CD4-positive, alpha-beta T cell treated with Interleukin-15 for 4 hours (primary cell): Measurements from ENCODE around the gene LIME1.

Source experiments
- DNase-seq: peaks from one replicate; pipeline ENCODE4 v3.0.0-alpha.2; 2020; ENCODE audit warnings: low spot score

The LIME1 gene

DNA sequence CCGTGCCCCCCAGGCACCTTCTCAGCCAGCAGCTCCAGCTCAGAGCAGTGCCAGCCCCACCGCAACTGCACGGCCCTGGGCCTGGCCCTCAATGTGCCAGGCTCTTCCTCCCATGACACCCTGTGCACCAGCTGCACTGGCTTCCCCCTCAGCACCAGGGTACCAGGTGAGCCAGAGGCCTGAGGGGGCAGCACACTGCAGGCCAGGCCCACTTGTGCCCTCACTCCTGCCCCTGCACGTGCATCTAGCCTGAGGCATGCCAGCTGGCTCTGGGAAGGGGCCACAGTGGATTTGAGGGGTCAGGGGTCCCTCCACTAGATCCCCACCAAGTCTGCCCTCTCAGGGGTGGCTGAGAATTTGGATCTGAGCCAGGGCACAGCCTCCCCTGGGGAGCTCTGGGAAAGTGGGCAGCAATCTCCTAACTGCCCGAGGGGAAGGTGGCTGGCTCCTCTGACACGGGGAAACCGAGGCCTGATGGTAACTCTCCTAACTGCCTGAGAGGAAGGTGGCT is 39.1 kb upstream of the LIME1 start:
- no peak for DNase-seq

GRCh38 chr20:63697868-63698545 is 38.5 kb upstream of the LIME1 start:
- DNase-seq, result no peak

GRCh38 chr20:63698739-63699465 is 37.6 kb upstream of the LIME1 start:
- DNase-seq, result peak; percentile 44

DNA sequence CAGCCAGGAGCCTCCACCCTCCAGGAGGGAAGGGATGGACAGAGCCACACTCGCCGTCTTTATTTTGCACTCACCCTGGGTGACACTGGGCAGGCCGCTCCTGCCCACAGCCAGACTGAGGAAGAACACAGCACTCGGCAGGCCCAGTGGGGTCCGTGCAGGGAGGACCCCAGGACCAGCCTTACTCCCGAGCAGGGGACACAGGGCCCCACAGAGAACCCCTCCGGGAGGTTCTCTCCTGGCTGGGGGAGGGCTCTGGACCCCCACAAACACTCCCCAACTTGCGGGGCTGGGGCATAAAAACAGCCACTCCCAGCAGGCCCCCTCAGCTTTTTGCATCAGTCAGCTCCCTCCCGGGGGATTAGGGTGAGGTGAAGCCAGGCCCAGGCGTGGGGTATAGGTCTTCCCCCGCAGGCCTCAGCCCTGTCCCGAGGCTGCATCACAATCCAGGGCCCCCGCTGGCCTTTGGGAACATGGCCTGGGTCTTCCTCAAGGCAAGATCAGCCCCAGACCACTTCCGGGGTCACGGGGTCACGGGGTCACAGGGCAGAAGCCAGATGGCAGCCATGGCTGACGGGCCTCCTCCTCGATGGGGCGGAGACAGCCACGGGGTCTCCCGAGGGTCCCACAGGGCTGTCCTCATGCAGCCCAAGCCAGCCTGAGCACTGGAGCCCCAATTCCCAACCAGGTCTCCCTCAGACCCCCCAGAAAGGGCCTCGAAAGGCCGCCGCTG is 36.8 kb upstream of the LIME1 start:
- DNase-seq, result no peak

DNA sequence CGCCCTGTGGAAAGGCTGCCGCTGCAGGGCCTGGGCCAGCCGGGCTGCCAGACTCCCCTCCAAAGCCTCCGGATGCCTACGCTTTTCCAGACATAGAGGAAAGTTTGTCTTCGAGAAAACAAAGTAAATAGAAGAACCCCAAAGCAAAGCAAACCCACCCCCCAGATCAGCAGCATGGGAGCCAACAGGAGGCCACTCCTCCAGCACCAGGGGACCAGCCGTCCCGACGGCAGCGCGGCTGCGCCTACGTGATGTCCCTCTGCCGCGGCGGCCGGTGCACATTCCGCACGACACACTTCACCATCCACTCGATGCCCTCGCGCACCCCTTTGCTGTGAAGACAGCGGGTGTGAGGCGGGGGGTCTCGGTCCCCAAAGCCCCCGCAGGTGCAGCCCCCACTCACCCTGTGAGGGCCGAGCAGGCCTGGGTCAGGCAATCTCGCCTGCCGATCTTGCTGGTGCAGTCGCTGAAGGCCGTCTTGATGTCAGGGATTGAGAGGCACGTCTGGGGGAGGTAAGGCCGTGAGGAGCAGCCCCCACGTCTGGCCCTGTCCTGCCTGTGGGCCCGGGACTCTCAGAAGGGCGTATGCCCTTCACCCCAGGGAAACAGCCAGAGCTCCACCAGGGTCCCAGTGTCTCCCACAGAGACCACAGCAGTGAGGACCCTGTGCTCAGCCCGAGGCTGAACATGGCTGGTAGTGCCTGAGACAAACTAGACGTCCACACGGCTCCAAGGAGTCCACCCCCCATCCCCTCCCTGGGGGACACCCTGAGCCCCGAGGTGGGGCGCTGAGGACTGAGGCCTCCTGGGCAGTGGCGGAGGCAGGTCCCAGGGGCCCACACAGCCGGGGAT is 36.0 kb upstream of the LIME1 start:
- DNase-seq, result no peak

- DNase-seq, result no peak
Measured at GRCh38 chr20:63701051-63701328, 35.5 kb upstream of the LIME1 start.

DNA sequence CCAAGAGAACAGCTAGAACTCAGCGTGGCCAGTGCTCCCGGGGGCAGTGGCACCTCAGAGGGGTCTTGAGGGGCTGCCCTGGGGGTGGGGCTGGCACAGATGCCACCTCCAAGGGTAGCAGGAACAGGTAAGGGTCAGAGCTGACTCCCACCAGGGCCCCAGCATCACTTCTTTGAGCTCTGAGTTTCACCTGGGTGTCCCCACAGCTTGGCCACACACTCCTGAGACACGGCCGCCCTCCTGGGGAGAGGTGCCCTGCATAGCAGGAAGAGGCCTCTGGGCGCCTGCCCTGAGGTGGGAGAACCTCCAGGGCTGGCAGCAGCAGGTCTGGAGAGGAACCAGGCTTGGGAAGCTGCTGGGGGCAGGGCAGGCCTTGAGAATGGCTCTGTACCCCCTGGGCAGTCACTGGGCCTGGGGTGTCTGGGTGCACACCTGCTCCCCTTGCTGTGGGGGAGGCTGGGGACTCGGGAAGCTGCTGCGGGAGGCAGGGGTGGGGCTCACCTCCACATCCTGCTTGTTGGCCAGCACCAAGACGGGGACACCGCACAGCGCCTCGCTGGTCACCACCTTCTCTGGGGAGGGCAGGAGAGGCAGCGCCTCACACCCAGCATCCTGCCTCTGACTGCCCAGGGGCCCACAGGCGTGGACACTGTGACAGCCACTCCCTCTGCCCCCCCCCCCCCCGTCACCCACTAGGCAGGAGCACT is 35.0 kb upstream of the LIME1 start:
- no peak for DNase-seq

DNA sequence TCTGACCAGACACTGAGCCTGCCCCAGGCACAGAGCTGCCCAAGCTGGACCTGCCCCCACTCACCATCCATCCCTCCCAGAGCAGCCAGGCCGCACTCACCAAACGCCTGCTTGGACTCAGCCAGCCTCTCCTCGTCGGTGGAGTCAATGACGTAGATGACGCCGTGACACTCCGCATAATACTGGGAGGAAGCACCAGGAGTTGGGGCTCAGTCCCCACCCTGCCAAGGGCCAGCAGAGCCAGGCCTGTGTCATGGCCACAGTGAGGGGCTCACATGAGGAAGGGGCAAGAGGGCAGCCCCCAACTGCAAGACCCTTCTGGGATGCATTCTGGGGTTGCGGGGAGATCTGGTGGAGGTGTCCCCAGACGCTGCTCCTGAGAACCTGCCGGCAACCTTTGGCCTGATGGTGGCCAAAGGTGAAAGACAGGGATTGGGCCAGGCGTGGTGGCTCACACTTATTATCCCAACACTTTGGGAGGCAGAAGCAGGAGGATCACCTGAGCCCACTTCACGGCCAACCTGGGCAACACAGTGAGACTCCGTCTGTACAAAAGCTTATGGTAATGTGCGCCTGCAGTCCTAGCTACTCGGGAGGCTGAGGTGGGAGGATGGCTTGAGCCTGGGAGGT is 34.3 kb upstream of the LIME1 start:
- DNase-seq, result no peak

GRCh38 chr20:63702751-63703470 is 33.6 kb upstream of the LIME1 start:
- DNase-seq, result no peak

GRCh38 chr20:63703471-63703975 is 32.9 kb upstream of the LIME1 start:
- no peak for DNase-seq

DNA sequence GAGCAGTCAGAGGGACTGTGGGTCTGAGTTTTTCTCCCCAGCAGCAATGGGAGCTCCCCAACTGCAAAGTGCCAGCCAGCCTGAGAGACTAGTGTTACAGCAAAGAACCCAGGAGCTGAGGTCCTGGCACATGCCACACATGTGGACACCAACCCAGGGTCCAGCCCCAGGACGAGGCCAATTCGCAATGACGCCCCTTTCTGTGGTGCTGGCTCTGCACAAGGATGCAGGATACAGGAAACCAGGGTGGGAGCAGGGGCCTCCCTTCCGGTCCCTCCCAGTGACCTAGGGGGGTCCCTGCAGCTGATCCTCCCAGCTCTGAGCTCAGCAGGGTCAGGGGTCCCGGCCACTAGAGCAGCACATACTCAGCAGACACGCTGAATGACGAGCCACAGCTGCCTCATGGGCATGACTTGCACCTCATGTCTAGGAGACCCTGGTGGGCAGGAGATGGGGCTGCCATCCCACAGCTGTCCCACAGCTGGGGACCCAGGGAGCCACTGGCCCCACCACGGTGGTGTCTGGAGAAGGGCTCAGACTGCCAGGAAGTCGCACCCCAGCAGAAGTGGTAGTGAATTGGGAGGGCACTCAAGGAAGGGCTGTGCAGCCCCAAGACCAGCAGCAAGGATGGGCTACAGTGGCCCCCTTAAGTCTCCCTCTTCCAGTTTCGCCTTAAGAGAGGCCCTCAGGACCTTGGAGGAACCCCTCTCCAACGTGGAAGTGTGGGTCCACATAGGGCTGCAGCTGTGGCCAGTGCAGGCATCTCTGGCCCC is 32.3 kb upstream of the LIME1 start:
- DNase-seq, result no peak

DNA sequence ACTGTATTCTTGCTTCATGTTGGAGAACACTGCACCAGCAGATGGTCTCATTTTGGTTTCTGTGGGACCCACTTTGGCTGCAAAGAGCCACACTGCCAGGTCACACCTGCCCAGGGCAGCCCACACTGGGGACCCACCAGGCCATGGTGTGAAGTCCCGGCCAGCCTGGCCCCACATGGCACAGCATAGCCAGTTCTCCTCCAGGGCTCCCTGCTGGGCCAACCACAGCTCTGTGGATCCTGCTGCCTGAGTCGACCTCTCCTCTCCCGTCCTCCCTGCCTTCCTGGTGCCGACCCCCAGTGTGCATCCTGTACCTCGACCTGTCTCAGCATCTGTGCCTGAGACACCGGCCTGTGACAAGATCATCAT is 31.7 kb upstream of the LIME1 start:
- DNase-seq, result no peak

- DNase-seq, result no peak
Measured at GRCh38 chr20:63705232-63706026, 31.0 kb upstream of the LIME1 start.

GRCh38 chr20:63706027-63706695 is 30.3 kb upstream of the LIME1 start:
- no peak for DNase-seq

GRCh38 chr20:63706852-63707557 is 29.5 kb upstream of the LIME1 start:
- peak; percentile 67 for DNase-seq

DNA sequence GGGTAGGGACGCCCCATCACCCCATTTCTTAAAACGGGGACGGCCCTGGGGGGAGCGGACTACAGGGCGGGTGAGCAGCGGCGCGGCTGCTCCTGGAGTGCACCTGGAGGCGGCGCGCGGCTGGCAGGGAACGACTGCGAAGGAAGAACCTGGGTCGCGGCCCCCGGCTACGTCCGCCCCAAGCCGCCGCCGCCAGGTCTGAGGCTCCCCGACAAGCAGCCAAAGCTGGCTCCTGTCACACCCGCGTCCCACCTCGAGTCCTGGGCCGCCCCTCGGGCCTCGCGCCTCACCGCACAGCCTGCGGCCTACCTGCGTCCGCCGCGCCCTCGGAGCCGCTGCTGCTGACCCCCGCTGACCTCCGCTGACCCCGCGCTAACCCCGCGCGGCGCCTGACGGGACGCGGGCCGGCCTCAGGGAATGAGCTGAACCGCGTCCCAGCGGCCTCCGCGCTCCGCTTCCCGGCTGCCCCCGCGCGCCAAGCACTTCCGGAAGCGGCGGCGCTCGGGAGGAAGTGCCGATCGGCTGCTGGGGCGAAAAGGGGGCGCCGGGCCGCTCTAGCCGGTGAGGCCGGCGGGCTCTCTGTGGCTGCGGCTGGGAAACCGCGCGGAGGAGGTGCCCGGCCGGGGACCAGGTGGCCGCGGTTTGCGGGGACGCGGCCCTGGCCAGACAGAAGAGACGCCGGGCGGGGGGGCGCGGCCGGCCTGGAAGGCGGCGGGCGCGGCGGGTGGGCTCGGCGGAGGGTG is 28.7 kb upstream of the LIME1 start, which contains the start of the genes ARFRP1 and ZGPAT:
Gene ARFRP1, minus strand, starts transcription at position 419 of the 743 bp plus-strand sequence. CDS start 885 bp downstream, outside the sequence.
Gene ZGPAT, plus strand, starts transcription at position 482 of the 743 bp plus-strand sequence. CDS start 542 bp downstream, outside the sequence.
- peak; percentile 89 for DNase-seq
